GM12801 (cell line): Measurements from ENCODE around the gene CAPS.

Experiments used
- TF ChIP-seq, protein P1 (sequence below): IDR thresholded peaks from one replicate; pipeline ENCODE4 v1.5.1; 2011; ENCODE audit warnings: control low read depth; ENCODE audit not compliant: insufficient read length; ENCODE audit errors: extremely low read depth

The CAPS gene

DNA sequence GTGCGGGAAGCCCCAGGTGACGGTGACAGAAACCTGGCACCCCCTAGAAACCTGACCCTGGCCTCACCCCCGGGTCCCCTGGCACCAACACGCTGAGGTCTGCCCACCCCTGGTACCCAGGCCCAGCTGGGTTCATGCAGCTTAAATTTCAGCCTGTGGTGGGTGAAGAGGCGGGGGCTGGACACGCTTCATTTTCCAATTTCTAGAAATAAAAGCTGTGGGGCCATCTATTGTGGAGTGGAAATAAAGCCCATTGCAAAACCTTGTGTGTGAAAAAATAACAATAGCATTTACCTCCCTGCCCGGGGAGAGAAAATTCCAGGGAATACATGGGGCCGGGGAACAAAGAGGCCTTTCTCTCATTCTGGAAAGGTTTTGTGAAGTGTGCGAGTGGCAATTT is 36.2 kb upstream of the CAPS start:
- TF ChIP-seq, protein P1, sequence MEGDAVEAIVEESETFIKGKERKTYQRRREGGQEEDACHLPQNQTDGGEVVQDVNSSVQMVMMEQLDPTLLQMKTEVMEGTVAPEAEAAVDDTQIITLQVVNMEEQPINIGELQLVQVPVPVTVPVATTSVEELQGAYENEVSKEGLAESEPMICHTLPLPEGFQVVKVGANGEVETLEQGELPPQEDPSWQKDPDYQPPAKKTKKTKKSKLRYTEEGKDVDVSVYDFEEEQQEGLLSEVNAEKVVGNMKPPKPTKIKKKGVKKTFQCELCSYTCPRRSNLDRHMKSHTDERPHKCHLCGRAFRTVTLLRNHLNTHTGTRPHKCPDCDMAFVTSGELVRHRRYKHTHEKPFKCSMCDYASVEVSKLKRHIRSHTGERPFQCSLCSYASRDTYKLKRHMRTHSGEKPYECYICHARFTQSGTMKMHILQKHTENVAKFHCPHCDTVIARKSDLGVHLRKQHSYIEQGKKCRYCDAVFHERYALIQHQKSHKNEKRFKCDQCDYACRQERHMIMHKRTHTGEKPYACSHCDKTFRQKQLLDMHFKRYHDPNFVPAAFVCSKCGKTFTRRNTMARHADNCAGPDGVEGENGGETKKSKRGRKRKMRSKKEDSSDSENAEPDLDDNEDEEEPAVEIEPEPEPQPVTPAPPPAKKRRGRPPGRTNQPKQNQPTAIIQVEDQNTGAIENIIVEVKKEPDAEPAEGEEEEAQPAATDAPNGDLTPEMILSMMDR = no peak

- TF ChIP-seq, protein P1 = no peak
Measured at GRCh38 chr19:5880196-5880595, 33.9 kb upstream of the CAPS start.

DNA sequence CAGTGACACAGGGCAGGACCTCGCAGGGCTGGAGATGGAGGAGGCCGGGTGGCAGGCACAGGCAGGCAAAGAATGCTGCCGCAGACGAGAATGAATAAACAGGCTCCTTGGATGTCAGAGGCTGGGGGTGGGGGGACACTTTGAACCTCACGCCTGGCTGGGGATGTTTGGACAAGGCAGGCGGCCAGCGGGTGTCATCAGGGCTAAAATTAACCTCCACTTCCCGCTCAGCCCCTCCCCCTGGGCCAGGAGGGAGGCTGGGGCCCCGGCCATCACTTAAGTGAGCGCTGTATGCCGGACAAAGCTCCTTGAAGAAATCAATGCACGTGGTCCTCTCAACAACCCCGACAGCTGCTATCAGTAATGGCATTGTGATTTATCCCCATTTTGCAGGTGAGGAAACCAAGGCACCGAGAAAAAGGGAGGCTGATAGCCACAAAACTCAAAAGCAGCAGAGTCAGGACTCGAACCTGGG is 33.4 kb upstream of the CAPS start:
- TF ChIP-seq, protein P1 = no peak

DNA sequence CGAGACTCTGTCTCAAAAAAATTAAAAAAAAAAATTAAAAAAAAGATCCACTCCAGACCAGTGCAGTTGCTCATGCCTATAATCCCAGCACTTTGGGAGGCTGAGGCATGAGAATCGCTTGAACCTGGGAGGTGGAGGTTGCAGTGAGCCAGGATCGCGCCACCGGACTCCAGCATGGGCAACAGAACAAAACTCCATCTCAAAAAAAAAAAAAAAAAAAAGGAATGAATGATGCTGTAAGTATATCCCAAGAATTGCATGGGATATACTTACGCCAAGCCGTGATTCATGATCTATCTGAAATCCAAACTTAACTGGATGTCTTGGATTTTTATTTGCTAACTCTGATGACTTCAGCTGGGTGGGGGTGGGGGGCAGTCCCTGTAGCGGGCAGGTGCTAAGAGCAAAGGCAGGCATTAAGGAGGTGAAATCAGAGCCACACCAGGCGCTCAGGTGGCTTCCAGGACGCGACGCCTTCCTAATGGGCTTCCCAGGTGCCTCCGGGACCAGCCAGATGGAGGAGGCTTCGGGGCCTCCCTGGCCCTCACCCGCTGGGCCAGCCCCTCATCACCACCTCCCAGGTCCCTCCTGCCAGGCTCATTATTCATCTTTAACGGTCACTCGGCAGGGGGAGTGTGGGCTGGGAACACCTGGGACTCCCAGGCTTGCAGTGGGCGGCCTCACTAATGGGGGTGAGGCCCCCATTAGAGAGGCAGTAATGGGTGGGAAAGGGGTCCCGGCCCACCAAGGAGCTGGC is 32.3 kb upstream of the CAPS start:
- TF ChIP-seq, protein P1 = no peak

GRCh38 chr19:5882421-5882968 is 31.6 kb upstream of the CAPS start:
- TF ChIP-seq, protein P1 = no peak

- TF ChIP-seq, protein P1 = no peak
Measured at GRCh38 chr19:5889288-5889971, 24.6 kb upstream of the CAPS start.

- TF ChIP-seq, protein P1 = no peak
Measured at GRCh38 chr19:5890099-5890498, 24.0 kb upstream of the CAPS start.
